Esophagus squamous epithelium (tissue), 5 donors: ENCODE data around the gene CENPP. TPM values are rescaled to one million over a fixed set of nuclear protein-coding genes. Genes with fewer than 3 reads are reported as not detected.

Source experiments
- DNase-seq: peaks from one replicate; lab custom pipeline; 2025; lab: John Stamatoyannopoulos, UW
- H3K27ac ChIP-seq, 4 donors: fragments of 200-600 bp; sonication (generic); one replicate each; pipeline ENCODE4 v1.5.1; 2016 to 2019; ENCODE audit warnings: mild to moderate bottlenecking in 1 of 4
- H3K27me3 ChIP-seq, 4 donors: fragments of 200-600 bp; sonication (generic); 1 replicate in 3 of 4; 2 replicates in 1 of 4; pipeline versions ENCODE4 v1.5.1 to v1.6.0; 2017 to 2021; ENCODE audit warnings: antibody characterized with exemption in 1 of 4
- H3K36me3 ChIP-seq, 3 donors: fragments of 200-600 bp; sonication (generic); one replicate each; pipeline ENCODE4 v1.5.1; 2016 to 2019
- H3K4me1 ChIP-seq, 3 donors: fragments of 200-600 bp; sonication (generic); one replicate each; pipeline ENCODE4 v1.5.1; 2017 to 2019
- H3K4me3 ChIP-seq, 4 donors: fragments of 200-600 bp; sonication (generic); 1 replicate in 3 of 4; 2 replicates in 1 of 4; pipeline ENCODE4 v1.5.1; 2016 to 2019; ENCODE audit warnings: mild to moderate bottlenecking in 2 of 4, moderate library complexity in 1 of 4
- H3K9me3 ChIP-seq, 3 donors: fragments of 200-600 bp; sonication (generic); one replicate each; pipeline ENCODE4 v1.5.1; 2016 to 2019
- CTCF ChIP-seq, 6 experiments: fragments of 450-650 bp in 4 of 6; fragments of 200-600 bp in 2 of 6; sonication (generic) in 2 of 6; IDR thresholded peaks; one replicate each; pipeline ENCODE4 v1.5.1; 2016 to 2019; ENCODE audit warnings: antibody characterized with exemption in 6 of 6, mild to moderate bottlenecking in 4 of 6, moderate library complexity in 4 of 6
- POLR2A ChIP-seq, 4 donors: fragments of 450-650 bp; IDR thresholded peaks; one replicate each; pipeline ENCODE4 v1.6.1; 2017; ENCODE audit warnings: antibody characterized with exemption in 4 of 4, mild to moderate bottlenecking in 4 of 4, moderate library complexity in 3 of 4
- WGBS, 2 donors: methylation state at CpG; one replicate each; pipeline ENCODE4 v1.1.5; 2018; 5-methylcytosine and 5-hydroxymethylcytosine counted together
- intact Hi-C: fragments of 100-400 bp; cut with DNase I; formaldehyde crosslinking; loops from one replicate; pipeline ENCODE4 v1.15.0; 2022
- total RNA-seq, 4 donors: library from RNA; depleted of rRNA; stranded (reverse); fragments of >200 nt; gene quantifications; one replicate each; pipeline ENCODE4 v1.1.0, GENCODE V29; 2016
- donor health status: DM: yes; HTN: yes; CAD: no.

The CENPP gene
- total RNA-seq, 4 donors from 2014 or later = 6.0 to 10.7 (median 7.5) TPM

DNA sequence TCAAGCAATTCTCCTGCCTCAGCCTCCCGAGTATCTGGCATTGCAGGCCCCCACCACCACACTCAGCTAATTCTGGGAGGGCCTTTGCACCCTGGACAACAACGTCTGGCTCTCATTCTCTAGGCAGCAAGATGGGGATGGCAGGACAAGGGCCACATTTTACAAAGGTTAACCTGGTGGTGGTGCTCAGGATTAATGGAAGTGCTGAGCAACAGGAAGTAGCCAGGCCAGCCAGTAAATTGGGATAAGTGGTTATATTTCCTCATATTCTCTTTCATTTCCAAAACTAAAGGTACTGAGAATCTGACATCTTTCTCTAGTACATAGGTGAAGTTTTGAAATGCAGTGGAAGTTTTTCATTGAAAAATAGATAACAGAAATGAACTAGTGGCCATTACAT is 181.3 kb downstream of the CENPP start:
- Histone ChIP-seq H3K4me1 (peaks cover 4 to 64% (median 43%) of the 10 kb centered on the region in 3 donors), H3K9me3 (no peaks in the 10 kb centered on the region), H3K27ac (peak overlapping the region; percentile 64 to 87 (median 75)), H3K36me3 (no peaks in the 10 kb centered on the region), H3K27me3 (no peaks in the 10 kb centered on the region), H3K4me3 (no peak overlapping the region)
- intact Hi-C loops = loop anchor here (10.0 kb wide), 1 partner anchor 88 kb away; no protein-coding TSS in a partner anchor
- no peak for TF ChIP-seq POLR2A (IDR thresholded peaks at IDR 0.05)
- peak in 1 of 6 experiments; percentile 27 for TF ChIP-seq CTCF (IDR thresholded peaks at IDR 0.05)
- 83% methylated on average over 2 of the region's 2 CpGs; no CpG with 5 or more reads in 1 of the 2 donors for WGBS, 2 donors
- DNase-seq = no peak

GRCh38 chr9:92507496-92507895 is 181.7 kb downstream of the CENPP start:
- no peaks in the 10 kb centered on the region for H3K36me3 ChIP-seq
- H3K4me1 ChIP-seq = peaks cover 4 to 60% (median 43%) of the 10 kb centered on the region in 3 donors
- H3K27me3 ChIP-seq = no peaks in the 10 kb centered on the region
- no peaks in the 10 kb centered on the region for H3K9me3 ChIP-seq
- no peak overlapping the region for H3K4me3 ChIP-seq
- peak overlapping the region; percentile 64 to 87 (median 75) for H3K27ac ChIP-seq
- no peak for DNase-seq
- WGBS, 2 donors = 67% methylated on average over 4 of the region's 4 CpGs
- no peak for TF ChIP-seq CTCF (IDR thresholded peaks at IDR 0.05)
- TF ChIP-seq POLR2A (IDR thresholded peaks at IDR 0.05) = no peak
- intact Hi-C loops = loop anchor here (10.0 kb wide), 1 partner anchor 87 kb away; no protein-coding TSS in a partner anchor

GRCh38 chr9:92508018-92508820 is 182.5 kb downstream of the CENPP start:
- Histone ChIP-seq H3K4me1 (peaks cover 4 to 65% (median 43%) of the 10 kb centered on the region in 3 donors), H3K36me3 (no peaks in the 10 kb centered on the region), H3K27ac (peak overlapping the region in 3 of 4 donors; percentile 0 to 87 (median 83)), H3K9me3 (no peaks in the 10 kb centered on the region), H3K27me3 (no peaks in the 10 kb centered on the region), H3K4me3 (no peak overlapping the region)
- TF ChIP-seq CTCF (IDR thresholded peaks at IDR 0.05) (no peak), POLR2A (IDR thresholded peaks at IDR 0.05) (no peak)
- WGBS, 2 donors = 63 to 69% methylated on average over 8 to 9 of the region's 10 CpGs
- no peak for DNase-seq
- intact Hi-C loops = loop anchor here (10.0 kb wide), 1 partner anchor 87 kb away; no protein-coding TSS in a partner anchor

- peaks cover 4 to 56% (median 36%) of the 10 kb centered on the region in 3 donors for H3K4me1 ChIP-seq
- H3K27me3 ChIP-seq = no peaks in the 10 kb centered on the region
- no peak for DNase-seq
- WGBS, 2 donors = 84 to 97% methylated on average over 5 of the region's 5 CpGs
- H3K36me3 ChIP-seq = no peaks in the 10 kb centered on the region
- H3K4me3 ChIP-seq = no peak overlapping the region
- H3K9me3 ChIP-seq = no peaks in the 10 kb centered on the region
- intact Hi-C loops = loop anchor here (10.0 kb wide), 1 partner anchor 86 kb away; no protein-coding TSS in a partner anchor
- H3K27ac ChIP-seq = no peak overlapping the region
- no peak for TF ChIP-seq POLR2A (IDR thresholded peaks at IDR 0.05)
Measured at GRCh38 chr9:92509050-92509449, 183.3 kb downstream of the CENPP start.

DNA sequence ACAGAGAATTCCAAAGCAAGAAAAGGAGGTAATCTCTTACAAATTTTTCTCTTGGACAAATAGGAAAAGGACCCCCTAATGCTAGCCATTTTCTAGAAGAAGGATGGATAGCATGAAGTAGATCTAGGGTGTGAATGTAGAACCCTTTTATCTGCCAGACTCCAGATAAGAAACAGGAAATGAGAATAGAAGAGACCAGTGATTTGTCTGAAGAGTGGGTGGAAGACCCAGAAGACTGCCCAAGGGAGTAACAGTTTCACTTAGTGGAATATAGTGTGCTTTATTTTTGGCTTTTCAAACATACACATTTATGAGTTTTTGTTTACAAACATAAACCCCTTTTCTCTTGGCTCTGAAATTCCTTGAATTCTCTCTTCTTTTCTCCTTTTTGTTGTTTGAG is 185.0 kb downstream of the CENPP start:
- no peak for TF ChIP-seq POLR2A (IDR thresholded peaks at IDR 0.05)
- TF ChIP-seq CTCF (IDR thresholded peaks at IDR 0.05) = no peak
- H3K27me3 ChIP-seq = no peaks in the 10 kb centered on the region
- no peak overlapping the region for H3K27ac ChIP-seq
- no peaks in the 10 kb centered on the region for H3K9me3 ChIP-seq
- DNase-seq = no peak
- peaks cover 0 to 39% (median 21%) of the 10 kb centered on the region in 3 donors for H3K4me1 ChIP-seq
- no peak overlapping the region for H3K4me3 ChIP-seq
- H3K36me3 ChIP-seq = no peaks in the 10 kb centered on the region
- intact Hi-C loops = no loop called here
